Fibroblast of skin of abdomen (primary cell): ENCODE results near the gene DENND4C. TPM values are rescaled to one million over a fixed set of nuclear protein-coding genes. Genes with fewer than 3 reads are reported as not detected.
"Not testable (repeated sequence)": the region's sequence is repeated elsewhere in the genome, so short reads cannot be mapped to it uniquely, and the experiment has no call there.

Experiments
- DNase-seq: peaks from one replicate; pipeline ENCODE4 v3.0.0-alpha.2; 2013
- polyA plus RNA-seq, 2 experiments: library from polyadenylated mRNA; unstranded; fragments of 120-200 nt; gene quantifications; one replicate each; pipeline ENCODE4 v1.2.1, GENCODE V29; 2013; ENCODE audit not compliant: insufficient read length in 2 of 2

Gene DENND4C
- polyA plus RNA-seq (2013, experiment 1 of 2; ENCODE audit: insufficient read length), result 13.5 TPM
- 13.5 TPM for polyA plus RNA-seq (2013, experiment 2 of 2; ENCODE audit: insufficient read length)

- DNase-seq, result peak; percentile 82
Observed at GRCh38 chr9:19230355-19231125, at the start of gene DENND4C. DENND4C (plus strand) TSS chr9:19230693; CDS start chr9:19276175, 45,482 bp downstream.

- DNase-seq, result no peak
Observed at GRCh38 chr9:19180991-19181390, 49.5 kb upstream of the DENND4C start.

GRCh38 chr9:19181561-19181960 is 48.9 kb upstream of the DENND4C start:
- no peak for DNase-seq

GRCh38 chr9:19184144-19184917 is 46.2 kb upstream of the DENND4C start:
- DNase-seq, result peak; percentile 77

GRCh38 chr9:19185191-19185590 is 45.3 kb upstream of the DENND4C start:
- DNase-seq, result no peak

- no peak for DNase-seq
Observed at GRCh38 chr9:19186232-19186631, 44.3 kb upstream of the DENND4C start.

GRCh38 chr9:19188771-19189170 is 41.7 kb upstream of the DENND4C start:
- DNase-seq, result no peak

- DNase-seq, result no peak
Observed at GRCh38 chr9:19192202-19193028, 38.1 kb upstream of the DENND4C start.

- DNase-seq, result no peak
Observed at GRCh38 chr9:19193029-19193324, 37.5 kb upstream of the DENND4C start.

- not testable (repeated sequence) for DNase-seq
Observed at GRCh38 chr9:19193358-19193973, 37.0 kb upstream of the DENND4C start.

GRCh38 chr9:19198406-19198805 is 32.1 kb upstream of the DENND4C start:
- no peak for DNase-seq

GRCh38 chr9:19199012-19199411 is 31.5 kb upstream of the DENND4C start:
- no peak for DNase-seq

GRCh38 chr9:19200229-19200628 is 30.3 kb upstream of the DENND4C start:
- no peak for DNase-seq

GRCh38 chr9:19201899-19202891 is 28.3 kb upstream of the DENND4C start:
- DNase-seq, result no peak

GRCh38 chr9:19203058-19203457 is 27.4 kb upstream of the DENND4C start:
- no peak for DNase-seq

- no peak for DNase-seq
Observed at GRCh38 chr9:19208653-19209052, 21.8 kb upstream of the DENND4C start.

- DNase-seq, result no peak
Observed at GRCh38 chr9:19209188-19209587, 21.3 kb upstream of the DENND4C start.

GRCh38 chr9:19213823-19214222 is 16.7 kb upstream of the DENND4C start:
- DNase-seq, result no peak

- DNase-seq, result no peak
Observed at GRCh38 chr9:19216466-19216865, 14.0 kb upstream of the DENND4C start.

GRCh38 chr9:19221326-19221725 is 9.2 kb upstream of the DENND4C start:
- DNase-seq, result no peak

- no peak for DNase-seq
Observed at GRCh38 chr9:19223724-19224123, 6.8 kb upstream of the DENND4C start.
